ENCODE measurements around the gene U2AF1L4. TPM values are rescaled to one million over a fixed set of nuclear protein-coding genes. Genes with fewer than 3 reads are reported as not detected.
A peak's percentile ranks its signal among the peaks of the same experiment; 100 is the strongest.

U2AF1L4 gene
- total and polyA plus RNA-seq, 2 experiments from 2014 or later = 30.3 to 61.7 TPM

- DNase-seq (ENCODE audit: low read depth in 1 of 2, low spot score in 1 of 2) = no peak
- H3K27me3 ChIP-seq = no peaks in the 10 kb centered on the region
- no peak for TF ChIP-seq CTCF (IDR thresholded peaks at IDR 0.05; ENCODE audit: low read depth, low read length)
- H3K27ac ChIP-seq = no peak overlapping the region
- H3K9me3 ChIP-seq (ENCODE audit: low read depth) = no peaks in the 10 kb centered on the region
- no peak overlapping the region for H3K4me3 ChIP-seq
- H3K36me3 ChIP-seq = no peaks in the 10 kb centered on the region
- peaks cover 6% of the 10 kb centered on the region for H3K4me1 ChIP-seq (ENCODE audit: low read depth)
Observed at GRCh38 chr19:35713506-35713850, 31.7 kb downstream of the U2AF1L4 start.

- Histone ChIP-seq H3K36me3 (no peaks in the 10 kb centered on the region), H3K4me1 (ENCODE audit: low read depth) (peaks cover 6% of the 10 kb centered on the region), H3K9me3 (ENCODE audit: low read depth) (no peaks in the 10 kb centered on the region), H3K27me3 (no peaks in the 10 kb centered on the region), H3K27ac (no peak overlapping the region), H3K4me3 (no peak overlapping the region)
- DNase-seq (ENCODE audit: low read depth in 1 of 2, low spot score in 1 of 2) = no peak
- no peak for TF ChIP-seq CTCF (IDR thresholded peaks at IDR 0.05; ENCODE audit: low read depth, low read length)
Observed at GRCh38 chr19:35712567-35713505, 32.4 kb downstream of the U2AF1L4 start.

GRCh38 chr19:35710784-35711723, 34.2 kb downstream of the U2AF1L4 start:
- no peak overlapping the region for H3K27ac ChIP-seq
- no peak for DNase-seq (ENCODE audit: low read depth in 1 of 2, low spot score in 1 of 2)
- no peaks in the 10 kb centered on the region for H3K9me3 ChIP-seq (ENCODE audit: low read depth)
- no peak for TF ChIP-seq CTCF (IDR thresholded peaks at IDR 0.05; ENCODE audit: low read depth, low read length)
- H3K36me3 ChIP-seq = no peaks in the 10 kb centered on the region
- H3K27me3 ChIP-seq = no peaks in the 10 kb centered on the region
- H3K4me3 ChIP-seq = no peak overlapping the region
- peaks cover 5% of the 10 kb centered on the region for H3K4me1 ChIP-seq (ENCODE audit: low read depth)

GRCh38 chr19:35708391-35708790, 36.8 kb downstream of the U2AF1L4 start:
- Histone ChIP-seq H3K4me3 (no peak overlapping the region), H3K27me3 (no peaks in the 10 kb centered on the region), H3K4me1 (ENCODE audit: low read depth) (no peaks in the 10 kb centered on the region), H3K27ac (no peak overlapping the region), H3K36me3 (no peaks in the 10 kb centered on the region), H3K9me3 (ENCODE audit: low read depth) (no peaks in the 10 kb centered on the region)
- DNase-seq (ENCODE audit: low read depth in 1 of 2, low spot score in 1 of 2) = no peak
- TF ChIP-seq CTCF (IDR thresholded peaks at IDR 0.05; ENCODE audit: low read depth, low read length) = no peak

- H3K4me1 ChIP-seq (ENCODE audit: low read depth) = no peaks in the 10 kb centered on the region
- TF ChIP-seq CTCF (IDR thresholded peaks at IDR 0.05; ENCODE audit: low read depth, low read length) = no peak
- no peaks in the 10 kb centered on the region for H3K27me3 ChIP-seq
- H3K9me3 ChIP-seq (ENCODE audit: low read depth) = no peaks in the 10 kb centered on the region
- no peak within 1 kb of the TSS for H3K27ac ChIP-seq
- H3K36me3 ChIP-seq = no peaks in the 10 kb centered on the region
- H3K4me3 ChIP-seq = no peak within 1 kb of the TSS
- peak; percentile 69 to 77 for DNase-seq (ENCODE audit: low read depth in 1 of 2, low spot score in 1 of 2)
Observed at GRCh38 chr19:35704218-35704617, 41.0 kb downstream of the U2AF1L4 start, which contains the start of gene ZBTB32. ZBTB32 (plus strand) TSS chr19:35704558; CDS start chr19:35714627, 10,069 bp downstream.
